SK-N-SH (cell line): ENCODE data around the gene WDR87. TPM values are rescaled to one million over a fixed set of nuclear protein-coding genes. Genes with fewer than 3 reads are reported as not detected.

Source experiments
- CTCF ChIA-PET: fragments of 300-600, 350-600 bp; formaldehyde crosslinking; extraction: SDS; loops from one replicate; lab custom pipeline; 2021; lab: Yijun Ruan, JAX
- POLR2A ChIA-PET: fragments of 350-600 bp; sonication (Branson Sonifier 250); formaldehyde crosslinking; extraction: SDS; loops from one replicate; lab custom pipeline; 2020; ENCODE audit warnings: antibody characterized with exemption, inconsistent platforms; lab: Yijun Ruan, JAX
- DNase-seq: peaks from one replicate; pipeline ENCODE4 v3.0.0; 2012
- H2AFZ ChIP-seq: fragments of 200-600 bp; sonication (generic); 2 replicates; pipeline ENCODE4 v1.8.1; 2016; ENCODE audit warnings: antibody characterized with exemption, mild to moderate bottlenecking, low read depth
- H3F3A ChIP-seq: fragments of 200-600 bp; sonication (generic); replicated peaks from 2 replicates; pipeline ENCODE3; 2016; ENCODE audit warnings: antibody characterized with exemption, mild to moderate bottlenecking; ENCODE audit not compliant: insufficient read depth
- H3K27ac ChIP-seq, 2 experiments: fragments of 200-500 bp in 1 of 2; fragments of 200-600 bp in 1 of 2; sonication (Bioruptor generic) in 1 of 2; sonication (generic), shearing (Covaris generic) in 1 of 2; 2 replicates each; pipeline versions ENCODE4 v1.5.1 to v1.6.1; 2014 to 2016; ENCODE audit warnings: low read depth in 2 of 2, inconsistent platforms in 1 of 2, low read length in 1 of 2, mild to moderate bottlenecking in 1 of 2, mixed read lengths in 1 of 2
- H3K27me3 ChIP-seq: fragments of 200-600 bp; sonication (generic), shearing (Covaris generic); 2 replicates; pipeline ENCODE4 v1.6.1; 2016; ENCODE audit warnings: mixed run types; ENCODE audit not compliant: insufficient read depth
- H3K36me3 ChIP-seq, 2 experiments: fragments of 200-500 bp in 1 of 2; fragments of 200-600 bp in 1 of 2; sonication (Bioruptor generic) in 1 of 2; sonication (generic) in 1 of 2; replicated peaks in 1 of 2; 2 replicates each; pipeline versions ENCODE3 to v1.5.1; 2014 to 2016; ENCODE audit warnings: low read length in 1 of 2, mild to moderate bottlenecking in 1 of 2; ENCODE audit not compliant: insufficient read depth in 2 of 2, control insufficient read depth in 1 of 2
- H3K4me1 ChIP-seq, 2 experiments: fragments of 200-500 bp in 1 of 2; fragments of 200-600 bp in 1 of 2; sonication (Bioruptor generic) in 1 of 2; sonication (generic), shearing (Covaris generic) in 1 of 2; 2 replicates each; pipeline versions ENCODE4 v1.5.1 to v1.6.1; 2014 to 2016; ENCODE audit warnings: low read depth in 1 of 2, low read length in 1 of 2, mixed run types in 1 of 2; ENCODE audit not compliant: insufficient read depth in 2 of 2, control insufficient read depth in 1 of 2
- H3K4me2 ChIP-seq: fragments of 200-600 bp; sonication (generic), shearing (Covaris generic); 2 replicates; pipeline ENCODE4 v1.6.1; 2017; ENCODE audit warnings: mixed run types
- H3K4me3 ChIP-seq, 2 experiments: fragments of 200-500 bp in 1 of 2; fragments of 200-600 bp in 1 of 2; sonication (Bioruptor generic) in 1 of 2; sonication (generic), shearing (Covaris generic) in 1 of 2; 2 replicates each; pipeline versions ENCODE4 v1.5.1 to v1.8.1; 2014 to 2016; ENCODE audit warnings: low read depth in 2 of 2, inconsistent platforms in 1 of 2, low read length in 1 of 2, mild to moderate bottlenecking in 1 of 2, mixed read lengths in 1 of 2, moderate library complexity in 1 of 2
- H3K79me2 ChIP-seq: fragments of 200-600 bp; sonication (generic); 2 replicates; pipeline ENCODE4 v1.8.1; 2017; ENCODE audit warnings: mild to moderate bottlenecking; ENCODE audit not compliant: insufficient read depth
- H3K9ac ChIP-seq: fragments of 200-600 bp; sonication (generic); 2 replicates; pipeline ENCODE4 v1.6.1; 2017; ENCODE audit warnings: mixed run types
- H3K9me2 ChIP-seq: fragments of 200-600 bp; sonication (generic); 2 replicates; pipeline ENCODE4 v1.6.1; 2017; ENCODE audit warnings: mixed run types
- H3K9me3 ChIP-seq: fragments of 200-600 bp; sonication (generic); 2 replicates; pipeline ENCODE4 v1.6.1; 2017; ENCODE audit warnings: mixed run types, mild to moderate bottlenecking, moderate library complexity
- H4K20me1 ChIP-seq: fragments of 200-600 bp; sonication (generic); 2 replicates; pipeline ENCODE4 v1.6.1; 2017; ENCODE audit warnings: mild to moderate bottlenecking, mixed run types; ENCODE audit not compliant: insufficient read depth
- EP300 ChIP-seq, 2 experiments: IDR thresholded peaks; 2 replicates each; pipeline versions ENCODE4 v1.4.0 to v1.6.1; 2012; ENCODE audit warnings: borderline replicate concordance in 1 of 2, low read depth in 1 of 2, low read length in 1 of 2
- IRF3 ChIP-seq: fragments of 150-350 bp; IDR thresholded peaks from 2 replicates; pipeline ENCODE4 v1.6.1; 2016; ENCODE audit warnings: mild to moderate bottlenecking, low read depth, low read length
- RXRA ChIP-seq: IDR thresholded peaks from 2 replicates; pipeline ENCODE4 v1.4.0; 2012; ENCODE audit warnings: low read depth, mild to moderate bottlenecking, borderline replicate concordance
- WGBS: methylation state at CpG from one replicate; pipeline ENCODE4 v1.1.6; 2017; ENCODE audit warnings: low lambda C conversion rate; 5-methylcytosine and 5-hydroxymethylcytosine counted together
- polyA plus RNA-seq, 3 experiments: library from polyadenylated mRNA; depleted of rRNA; stranded (reverse); fragments of >200 nt; gene quantifications; 2 replicates each; pipeline ENCODE4 v1.2.3, GENCODE V29; 2012
- TF ChIP-seq, protein P1 (sequence below): fragments of 200-600 bp; sonication (generic); IDR thresholded peaks from 2 replicates; pipeline ENCODE4 v1.6.1; 2017; ENCODE audit warnings: antibody characterized with exemption, mild to moderate bottlenecking, moderate library complexity

Gene WDR87
- polyA plus RNA-seq, 1 of the 3 experiments (the other 2 are of a cell fraction) = not detected

DNA sequence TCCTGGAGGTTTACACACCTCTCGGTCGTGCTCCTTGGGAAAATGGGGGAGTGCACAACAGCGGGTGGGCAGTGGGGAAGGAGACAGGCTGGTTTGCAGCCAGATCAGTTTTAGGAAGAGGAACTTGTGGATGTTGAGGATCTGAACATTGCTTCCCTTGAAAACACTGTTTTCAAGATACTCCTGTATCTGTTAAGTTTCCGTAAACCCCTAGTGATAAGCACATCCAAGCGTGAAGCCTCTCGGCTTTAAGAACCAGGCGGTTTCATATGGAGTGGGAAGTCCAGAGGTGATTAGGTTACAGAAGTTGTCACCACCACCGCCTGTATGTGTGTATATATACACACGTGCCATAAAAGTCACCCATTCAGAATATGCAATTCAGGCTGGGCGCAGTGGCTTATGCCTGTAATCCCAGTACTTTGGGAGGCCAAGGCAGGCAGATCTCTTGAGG is 48.1 kb upstream of the WDR87 start:
- peaks cover 96% of the 10 kb centered on the region for H3K79me2 ChIP-seq
- POLR2A ChIA-PET = no interaction called here

DNA sequence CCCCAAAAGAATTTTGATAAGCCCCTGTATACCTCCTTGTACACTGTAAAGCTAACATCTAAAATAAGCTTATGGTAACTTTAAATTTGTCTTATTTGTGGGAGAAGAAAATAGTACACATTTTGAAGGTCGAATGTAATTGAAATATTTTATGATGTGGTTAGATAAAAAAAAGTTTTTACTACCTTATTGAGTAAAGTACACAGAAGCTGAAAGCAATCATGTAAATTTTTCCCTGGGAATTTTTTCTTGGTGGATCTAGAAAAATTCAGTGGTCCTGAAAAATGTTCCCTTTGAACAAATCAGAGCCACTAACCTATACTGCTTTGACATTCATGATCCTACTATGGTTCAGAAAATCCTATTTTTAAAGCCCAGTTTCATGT is 47.5 kb upstream of the WDR87 start:
- no peak overlapping the region for H2AFZ ChIP-seq
- no peaks in the 10 kb centered on the region for H3K9me3 ChIP-seq
- CTCF ChIA-PET = interaction anchor here (1.2 kb wide), 1 partner anchor 23 kb away, joined by 6 read pairs; no protein-coding TSS in a partner anchor
- H3K27ac ChIP-seq = peak overlapping the region in 1 of 2 experiments; percentile 25; a peak in 1 of 4 replicates
- H4K20me1 ChIP-seq = 0 out of 2 replicates have a peak, but pooled peaks cover 3% of the 10 kb centered on the region
- H3K79me2 ChIP-seq = peaks cover 96% of the 10 kb centered on the region
- H3K4me1 ChIP-seq = peaks cover 0 to 16% of the 10 kb centered on the region in 2 experiments; a peak in 1 of 4 replicates
- no peak overlapping the region for H3K4me2 ChIP-seq
- H3K9me2 ChIP-seq = no peaks in the 10 kb centered on the region
- 54% methylated on average over 1 of the region's 1 CpG for WGBS
- H3K36me3 ChIP-seq = peaks cover 0 to 3% of the 10 kb centered on the region in 2 experiments
- POLR2A ChIA-PET = no interaction called here
- H3K27me3 ChIP-seq = no peaks in the 10 kb centered on the region
- H3F3A ChIP-seq = no peaks in the 10 kb centered on the region
- no peak overlapping the region for H3K4me3 ChIP-seq
- TF ChIP-seq RXRA = no peak
- TF ChIP-seq, protein P1, sequence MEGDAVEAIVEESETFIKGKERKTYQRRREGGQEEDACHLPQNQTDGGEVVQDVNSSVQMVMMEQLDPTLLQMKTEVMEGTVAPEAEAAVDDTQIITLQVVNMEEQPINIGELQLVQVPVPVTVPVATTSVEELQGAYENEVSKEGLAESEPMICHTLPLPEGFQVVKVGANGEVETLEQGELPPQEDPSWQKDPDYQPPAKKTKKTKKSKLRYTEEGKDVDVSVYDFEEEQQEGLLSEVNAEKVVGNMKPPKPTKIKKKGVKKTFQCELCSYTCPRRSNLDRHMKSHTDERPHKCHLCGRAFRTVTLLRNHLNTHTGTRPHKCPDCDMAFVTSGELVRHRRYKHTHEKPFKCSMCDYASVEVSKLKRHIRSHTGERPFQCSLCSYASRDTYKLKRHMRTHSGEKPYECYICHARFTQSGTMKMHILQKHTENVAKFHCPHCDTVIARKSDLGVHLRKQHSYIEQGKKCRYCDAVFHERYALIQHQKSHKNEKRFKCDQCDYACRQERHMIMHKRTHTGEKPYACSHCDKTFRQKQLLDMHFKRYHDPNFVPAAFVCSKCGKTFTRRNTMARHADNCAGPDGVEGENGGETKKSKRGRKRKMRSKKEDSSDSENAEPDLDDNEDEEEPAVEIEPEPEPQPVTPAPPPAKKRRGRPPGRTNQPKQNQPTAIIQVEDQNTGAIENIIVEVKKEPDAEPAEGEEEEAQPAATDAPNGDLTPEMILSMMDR = no peak
- no peak for DNase-seq
- no peak overlapping the region for H3K9ac ChIP-seq

More for the DNA sequence above, 48.1 kb upstream of the WDR87 start:
- H3K9ac ChIP-seq = no peak overlapping the region
- peak overlapping the region in 1 of 2 experiments; percentile 5; a peak in 1 of 4 replicates for H3K27ac ChIP-seq
- H3K4me1 ChIP-seq = peaks cover 0 to 16% of the 10 kb centered on the region in 2 experiments; a peak in 1 of 4 replicates
- TF ChIP-seq IRF3 = no peak
- TF ChIP-seq EP300 (IDR thresholded peaks at IDR 0.05; ENCODE audit: borderline replicate concordance in 1 of 2, low read depth in 1 of 2, low read length in 1 of 2) = no peak
- TF ChIP-seq, all 33 proteins: peak for 0
- Histone ChIP-seq H4K20me1 (0 out of 2 replicates have a peak, but pooled peaks cover 3% of the 10 kb centered on the region), H3F3A (no peaks in the 10 kb centered on the region), H3K9me3 (no peaks in the 10 kb centered on the region), H2AFZ (no peak overlapping the region), H3K27me3 (no peaks in the 10 kb centered on the region), H3K4me2 (no peak overlapping the region), H3K36me3 (peaks cover 0 to 3% of the 10 kb centered on the region in 2 experiments), H3K4me3 (no peak overlapping the region), H3K9me2 (no peaks in the 10 kb centered on the region)
- WGBS = 96% methylated on average over 10 of the region's 10 CpGs
- DNase-seq = no peak
- CTCF ChIA-PET = interaction anchor here (1.2 kb wide), 1 partner anchor 22 kb away, joined by 6 read pairs; no protein-coding TSS in a partner anchor
